Liver (tissue), 9 donors: ENCODE data around the gene ECEL1. TPM values are rescaled to one million over a fixed set of nuclear protein-coding genes. Genes with fewer than 3 reads are reported as not detected.

Experiments used
- DNase-seq: peaks from one replicate; pipeline ENCODE4 v3.0.0-alpha.2; 2017; ENCODE audit warnings: low spot score
- H3K27ac ChIP-seq, 2 donors: one replicate each; pipeline ENCODE4 v1.7.0; 2013; ENCODE audit warnings: inconsistent platforms in 2 of 2, low read length in 2 of 2, control low read depth in 1 of 2, low read depth in 1 of 2, mild to moderate bottlenecking in 1 of 2
- H3K27me3 ChIP-seq, 4 donors: one replicate each; pipeline versions ENCODE4 v1.6.1 to v1.7.0; 2013; ENCODE audit warnings: low read length in 3 of 4, inconsistent platforms in 1 of 4, mild to moderate bottlenecking in 1 of 4, moderate library complexity in 1 of 4; ENCODE audit not compliant: control insufficient read depth in 4 of 4, insufficient read depth in 4 of 4
- H3K36me3 ChIP-seq, 4 donors: one replicate each; pipeline versions ENCODE4 v1.6.1 to v1.7.0; 2013; ENCODE audit warnings: low read length in 3 of 4, mild to moderate bottlenecking in 3 of 4, low read depth in 1 of 4, moderate library complexity in 1 of 4; ENCODE audit not compliant: control insufficient read depth in 4 of 4, insufficient read depth in 3 of 4
- H3K4me1 ChIP-seq, 4 donors: one replicate each; pipeline versions ENCODE4 v1.6.1 to v1.7.0; 2013; ENCODE audit warnings: low read length in 3 of 4, mild to moderate bottlenecking in 3 of 4, moderate library complexity in 1 of 4; ENCODE audit not compliant: control insufficient read depth in 4 of 4, insufficient read depth in 4 of 4
- H3K4me3 ChIP-seq, 3 donors: one replicate each; pipeline versions ENCODE4 v1.6.1 to v1.7.0; 2013; ENCODE audit warnings: low read length in 3 of 3, control low read depth in 1 of 3, low read depth in 1 of 3, mild to moderate bottlenecking in 1 of 3
- H3K9ac ChIP-seq, 2 donors: one replicate each; pipeline ENCODE4 v1.7.0; 2013; ENCODE audit warnings: low read length in 2 of 2, mild to moderate bottlenecking in 2 of 2, moderate library complexity in 2 of 2, control low read depth in 1 of 2, low read depth in 1 of 2
- H3K9me3 ChIP-seq, 4 donors: one replicate each; pipeline versions ENCODE4 v1.6.1 to v1.7.0; 2013; ENCODE audit warnings: low read length in 3 of 4; ENCODE audit not compliant: control insufficient read depth in 4 of 4
- FOXA1 ChIP-seq: IDR thresholded peaks from 2 replicates; pipeline ENCODE4 v1.6.1; 2016; ENCODE audit warnings: antibody characterized with exemption
- FOXA2 ChIP-seq: IDR thresholded peaks from 2 replicates; pipeline ENCODE4 v1.6.1; 2016; ENCODE audit warnings: antibody characterized with exemption
- GABPA ChIP-seq, 2 donors: IDR thresholded peaks in 1 of 2; conservative IDR thresholded peaks in 1 of 2; 2 replicates each; pipeline ENCODE4 v1.6.1; 2016; ENCODE audit warnings: antibody characterized with exemption in 2 of 2, mild to moderate bottlenecking in 1 of 2, moderate library complexity in 1 of 2
- HNF4A ChIP-seq, 2 donors: conservative IDR thresholded peaks; 2 replicates each; pipeline ENCODE4 v1.6.1; 2016; ENCODE audit warnings: antibody characterized with exemption in 2 of 2, mild to moderate bottlenecking in 2 of 2
- HNF4G ChIP-seq: IDR thresholded peaks from 2 replicates; pipeline ENCODE4 v1.6.1; 2016; ENCODE audit warnings: antibody characterized with exemption
- JUND ChIP-seq, 2 donors: IDR thresholded peaks; 2 replicates each; pipeline ENCODE4 v1.6.1; 2016; ENCODE audit warnings: antibody characterized with exemption in 2 of 2
- RAD21 ChIP-seq, 2 donors: IDR thresholded peaks; 2 replicates each; pipeline ENCODE4 v1.6.1; 2016; ENCODE audit warnings: antibody characterized with exemption in 2 of 2, mild to moderate bottlenecking in 2 of 2
- RXRA ChIP-seq, 2 donors: IDR thresholded peaks; 2 replicates each; pipeline ENCODE4 v1.6.1; 2017 to 2018; ENCODE audit warnings: antibody characterized with exemption in 2 of 2, mild to moderate bottlenecking in 1 of 2
- SP1 ChIP-seq: IDR thresholded peaks from 2 replicates; pipeline ENCODE4 v1.6.1; 2018; ENCODE audit warnings: antibody characterized with exemption, mild to moderate bottlenecking
- TAF1 ChIP-seq: conservative IDR thresholded peaks from 2 replicates; pipeline ENCODE4 v1.6.1; 2016; ENCODE audit warnings: antibody characterized with exemption, mild to moderate bottlenecking
- YY1 ChIP-seq: IDR thresholded peaks from 2 replicates; pipeline ENCODE4 v1.6.1; 2016; ENCODE audit warnings: antibody characterized with exemption, mild to moderate bottlenecking
- WGBS: extraction: QIAGEN DNeasy Blood & Tissue Kit; methylation state at CpG from one replicate; pipeline ENCODE4 v1.1.7; 2013; 5-methylcytosine and 5-hydroxymethylcytosine counted together
- polyA plus RNA-seq, 2 donors: library from polyadenylated mRNA; stranded (reverse) in 1 of 2; unstranded in 1 of 2; fragments of 200-250 nt in 1 of 2; fragments of >200 nt in 1 of 2; fragmentation: Nextera tagmentation in 1 of 2; extraction: Ambion mirVana in 1 of 2; gene quantifications; one replicate each; pipeline versions ENCODE4 v1.2.1 to v1.2.3, GENCODE V29; 2013 to 2015
- total RNA-seq, 2 donors: library from RNA; depleted of rRNA; stranded (reverse); fragments of >200 nt; gene quantifications; one replicate each; pipeline ENCODE4 v1.2.3, GENCODE V29; 2014
- TF ChIP-seq, protein P1 (sequence below): fragments of 150-350 bp; IDR thresholded peaks from 2 replicates; pipeline ENCODE4 v1.5.1; 2017; ENCODE audit warnings: improper control_type of control experiment, low read depth, low read length; ENCODE audit not compliant: missing input control
- TF ChIP-seq, protein P2 (sequence below): IDR thresholded peaks from 2 replicates; pipeline ENCODE4 v1.6.1; 2016; ENCODE audit warnings: antibody characterized with exemption
- TF ChIP-seq, protein P3 (sequence below): IDR thresholded peaks from 2 replicates; pipeline ENCODE4 v1.6.1; 2016; ENCODE audit warnings: antibody characterized with exemption, mild to moderate bottlenecking
- TF ChIP-seq, protein P4 (sequence below): IDR thresholded peaks from 2 replicates; pipeline ENCODE4 v1.6.1; 2016; ENCODE audit warnings: antibody characterized with exemption
- TF ChIP-seq, protein P5 (sequence below): IDR thresholded peaks from 2 replicates; pipeline ENCODE4 v1.6.1; 2016; ENCODE audit warnings: antibody characterized with exemption
- donor health status: healthy.
- donor health status: healthy.
- donor health status: healthy.
- donor health status: healthy.
- donor health status: healthy.

Gene ECEL1
- total and polyA plus RNA-seq, 4 donors: 0.67 to 1.8 TPM; not detected in 2

DNA sequence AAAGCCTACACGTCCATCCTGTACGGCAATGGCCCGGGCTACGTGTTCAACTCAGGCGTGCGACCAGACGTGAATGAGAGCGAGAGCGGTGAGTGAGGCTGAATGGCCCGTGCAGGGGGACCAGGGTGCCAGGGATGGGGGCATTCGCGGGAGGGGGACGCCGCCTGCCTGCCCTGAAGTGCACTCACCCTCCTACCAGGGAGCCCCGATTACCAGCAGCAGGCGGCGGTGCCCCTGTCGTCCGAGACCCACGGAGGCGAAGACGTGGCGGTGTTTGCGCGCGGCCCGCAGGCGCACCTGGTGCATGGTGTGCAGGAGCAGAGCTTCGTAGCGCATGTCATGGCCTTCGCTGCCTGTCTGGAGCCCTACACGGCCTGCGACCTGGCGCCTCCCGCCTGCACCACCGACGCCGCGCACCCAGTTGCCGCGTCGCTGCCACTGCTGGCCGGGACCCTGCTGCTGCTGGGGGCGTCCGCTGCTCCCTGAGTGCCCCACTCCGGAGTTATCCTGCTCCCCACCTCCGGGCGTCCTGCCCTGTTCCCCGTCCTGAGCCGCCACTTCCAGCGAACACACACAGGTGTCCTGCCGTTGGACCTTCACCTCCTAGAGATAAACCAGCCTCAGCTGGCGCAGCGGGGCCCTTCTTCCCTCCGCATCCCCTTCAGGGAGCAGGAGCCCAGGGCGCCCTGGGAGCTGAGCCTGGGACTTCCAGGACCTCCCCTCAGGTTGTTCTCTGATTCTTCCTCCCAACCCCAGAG lies 28.8 kb downstream of the ECEL1 start:
- no peak overlapping the region for H3K4me3 ChIP-seq
- no peak overlapping the region for H3K27ac ChIP-seq
- 49% methylated on average over 56 of the region's 56 CpGs for WGBS
- no peak overlapping the region for H3K9ac ChIP-seq
- H3K27me3 ChIP-seq: peaks cover 0 to 7% (median 2%) of the 10 kb centered on the region in 4 donors
- peaks cover 0 to 1% (median 0%) of the 10 kb centered on the region in 4 donors for H3K9me3 ChIP-seq
- no peak for DNase-seq
- TF ChIP-seq RXRA (IDR thresholded peaks at IDR 0.05): no peak
- no peak for TF ChIP-seq YY1
- no peak for TF ChIP-seq TAF1
- TF ChIP-seq, protein P1, sequence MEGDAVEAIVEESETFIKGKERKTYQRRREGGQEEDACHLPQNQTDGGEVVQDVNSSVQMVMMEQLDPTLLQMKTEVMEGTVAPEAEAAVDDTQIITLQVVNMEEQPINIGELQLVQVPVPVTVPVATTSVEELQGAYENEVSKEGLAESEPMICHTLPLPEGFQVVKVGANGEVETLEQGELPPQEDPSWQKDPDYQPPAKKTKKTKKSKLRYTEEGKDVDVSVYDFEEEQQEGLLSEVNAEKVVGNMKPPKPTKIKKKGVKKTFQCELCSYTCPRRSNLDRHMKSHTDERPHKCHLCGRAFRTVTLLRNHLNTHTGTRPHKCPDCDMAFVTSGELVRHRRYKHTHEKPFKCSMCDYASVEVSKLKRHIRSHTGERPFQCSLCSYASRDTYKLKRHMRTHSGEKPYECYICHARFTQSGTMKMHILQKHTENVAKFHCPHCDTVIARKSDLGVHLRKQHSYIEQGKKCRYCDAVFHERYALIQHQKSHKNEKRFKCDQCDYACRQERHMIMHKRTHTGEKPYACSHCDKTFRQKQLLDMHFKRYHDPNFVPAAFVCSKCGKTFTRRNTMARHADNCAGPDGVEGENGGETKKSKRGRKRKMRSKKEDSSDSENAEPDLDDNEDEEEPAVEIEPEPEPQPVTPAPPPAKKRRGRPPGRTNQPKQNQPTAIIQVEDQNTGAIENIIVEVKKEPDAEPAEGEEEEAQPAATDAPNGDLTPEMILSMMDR: no peak
- no peak for TF ChIP-seq HNF4G
- TF ChIP-seq, protein P2, sequence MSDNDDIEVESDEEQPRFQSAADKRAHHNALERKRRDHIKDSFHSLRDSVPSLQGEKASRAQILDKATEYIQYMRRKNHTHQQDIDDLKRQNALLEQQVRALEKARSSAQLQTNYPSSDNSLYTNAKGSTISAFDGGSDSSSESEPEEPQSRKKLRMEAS: no peak
- no peak for TF ChIP-seq FOXA1
- no peak for TF ChIP-seq JUND (IDR thresholded peaks at IDR 0.05)
- TF ChIP-seq RAD21 (IDR thresholded peaks at IDR 0.05): no peak
- TF ChIP-seq, protein P3, sequence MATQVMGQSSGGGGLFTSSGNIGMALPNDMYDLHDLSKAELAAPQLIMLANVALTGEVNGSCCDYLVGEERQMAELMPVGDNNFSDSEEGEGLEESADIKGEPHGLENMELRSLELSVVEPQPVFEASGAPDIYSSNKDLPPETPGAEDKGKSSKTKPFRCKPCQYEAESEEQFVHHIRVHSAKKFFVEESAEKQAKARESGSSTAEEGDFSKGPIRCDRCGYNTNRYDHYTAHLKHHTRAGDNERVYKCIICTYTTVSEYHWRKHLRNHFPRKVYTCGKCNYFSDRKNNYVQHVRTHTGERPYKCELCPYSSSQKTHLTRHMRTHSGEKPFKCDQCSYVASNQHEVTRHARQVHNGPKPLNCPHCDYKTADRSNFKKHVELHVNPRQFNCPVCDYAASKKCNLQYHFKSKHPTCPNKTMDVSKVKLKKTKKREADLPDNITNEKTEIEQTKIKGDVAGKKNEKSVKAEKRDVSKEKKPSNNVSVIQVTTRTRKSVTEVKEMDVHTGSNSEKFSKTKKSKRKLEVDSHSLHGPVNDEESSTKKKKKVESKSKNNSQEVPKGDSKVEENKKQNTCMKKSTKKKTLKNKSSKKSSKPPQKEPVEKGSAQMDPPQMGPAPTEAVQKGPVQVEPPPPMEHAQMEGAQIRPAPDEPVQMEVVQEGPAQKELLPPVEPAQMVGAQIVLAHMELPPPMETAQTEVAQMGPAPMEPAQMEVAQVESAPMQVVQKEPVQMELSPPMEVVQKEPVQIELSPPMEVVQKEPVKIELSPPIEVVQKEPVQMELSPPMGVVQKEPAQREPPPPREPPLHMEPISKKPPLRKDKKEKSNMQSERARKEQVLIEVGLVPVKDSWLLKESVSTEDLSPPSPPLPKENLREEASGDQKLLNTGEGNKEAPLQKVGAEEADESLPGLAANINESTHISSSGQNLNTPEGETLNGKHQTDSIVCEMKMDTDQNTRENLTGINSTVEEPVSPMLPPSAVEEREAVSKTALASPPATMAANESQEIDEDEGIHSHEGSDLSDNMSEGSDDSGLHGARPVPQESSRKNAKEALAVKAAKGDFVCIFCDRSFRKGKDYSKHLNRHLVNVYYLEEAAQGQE: no peak
- TF ChIP-seq, protein P4, sequence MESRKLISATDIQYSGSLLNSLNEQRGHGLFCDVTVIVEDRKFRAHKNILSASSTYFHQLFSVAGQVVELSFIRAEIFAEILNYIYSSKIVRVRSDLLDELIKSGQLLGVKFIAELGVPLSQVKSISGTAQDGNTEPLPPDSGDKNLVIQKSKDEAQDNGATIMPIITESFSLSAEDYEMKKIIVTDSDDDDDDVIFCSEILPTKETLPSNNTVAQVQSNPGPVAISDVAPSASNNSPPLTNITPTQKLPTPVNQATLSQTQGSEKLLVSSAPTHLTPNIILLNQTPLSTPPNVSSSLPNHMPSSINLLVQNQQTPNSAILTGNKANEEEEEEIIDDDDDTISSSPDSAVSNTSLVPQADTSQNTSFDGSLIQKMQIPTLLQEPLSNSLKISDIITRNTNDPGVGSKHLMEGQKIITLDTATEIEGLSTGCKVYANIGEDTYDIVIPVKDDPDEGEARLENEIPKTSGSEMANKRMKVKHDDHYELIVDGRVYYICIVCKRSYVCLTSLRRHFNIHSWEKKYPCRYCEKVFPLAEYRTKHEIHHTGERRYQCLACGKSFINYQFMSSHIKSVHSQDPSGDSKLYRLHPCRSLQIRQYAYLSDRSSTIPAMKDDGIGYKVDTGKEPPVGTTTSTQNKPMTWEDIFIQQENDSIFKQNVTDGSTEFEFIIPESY: no peak
- no peak for TF ChIP-seq SP1
- TF ChIP-seq GABPA (IDR thresholded peaks at IDR 0.05 in 1 of 2, conservative IDR thresholded peaks at IDR 0.05 in 1 of 2): no peak
- TF ChIP-seq HNF4A (conservative IDR thresholded peaks at IDR 0.05): no peak
- TF ChIP-seq FOXA2: no peak
- TF ChIP-seq, protein P5, sequence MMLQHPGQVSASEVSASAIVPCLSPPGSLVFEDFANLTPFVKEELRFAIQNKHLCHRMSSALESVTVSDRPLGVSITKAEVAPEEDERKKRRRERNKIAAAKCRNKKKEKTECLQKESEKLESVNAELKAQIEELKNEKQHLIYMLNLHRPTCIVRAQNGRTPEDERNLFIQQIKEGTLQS: no peak
- H3K36me3 ChIP-seq: no peaks in the 10 kb centered on the region
- H3K4me1 ChIP-seq: no peaks in the 10 kb centered on the region
